ENCODE measurements around the gene ENTHD1.

Gene ENTHD1

GRCh38 chr22:39710380-39711150 lies 183.0 kb downstream of the ENTHD1 start:
- Mint-ChIP-seq H3K36me3 (ENCODE audit: low read depth) (no peaks in the 10 kb centered on the region), H3K9me3 (no peaks in the 10 kb centered on the region), H3K4me1 (no peaks in the 10 kb centered on the region), H3K4me3 (no peak overlapping the region), H3K27ac (no peak overlapping the region), H3K27me3 (no peaks in the 10 kb centered on the region)
- no peak for ATAC-seq
- no peak for DNase-seq

- DNase-seq = no peak
- no peak overlapping the region for H3K27ac Mint-ChIP-seq
- no peaks in the 10 kb centered on the region for H3K27me3 Mint-ChIP-seq
- H3K4me3 Mint-ChIP-seq = no peak overlapping the region
- no peaks in the 10 kb centered on the region for H3K36me3 Mint-ChIP-seq (ENCODE audit: low read depth)
- ATAC-seq = no peak
- no peaks in the 10 kb centered on the region for H3K9me3 Mint-ChIP-seq
- H3K4me1 Mint-ChIP-seq = no peaks in the 10 kb centered on the region
Measured at GRCh38 chr22:39707816-39708215, 185.7 kb downstream of the ENTHD1 start.

- no peak overlapping the region for H3K4me3 Mint-ChIP-seq
- H3K36me3 Mint-ChIP-seq (ENCODE audit: low read depth) = no peaks in the 10 kb centered on the region
- no peak overlapping the region for H3K27ac Mint-ChIP-seq
- no peaks in the 10 kb centered on the region for H3K4me1 Mint-ChIP-seq
- H3K27me3 Mint-ChIP-seq = no peaks in the 10 kb centered on the region
- no peaks in the 10 kb centered on the region for H3K9me3 Mint-ChIP-seq
- ATAC-seq = no peak
- no peak for DNase-seq
Measured at GRCh38 chr22:39707351-39707750, 186.2 kb downstream of the ENTHD1 start.

- H3K27ac Mint-ChIP-seq = no peak overlapping the region
Measured at GRCh38 chr22:39706376-39707140, 187.0 kb downstream of the ENTHD1 start.

GRCh38 chr22:39705386-39705785 lies 188.2 kb downstream of the ENTHD1 start:
- Mint-ChIP-seq H3K4me3 (no peak overlapping the region), H3K36me3 (ENCODE audit: low read depth) (no peaks in the 10 kb centered on the region), H3K4me1 (no peaks in the 10 kb centered on the region), H3K9me3 (no peaks in the 10 kb centered on the region), H3K27me3 (no peaks in the 10 kb centered on the region), H3K27ac (no peak overlapping the region)
- DNase-seq (no peak), ATAC-seq (no peak)

More at GRCh38 chr22:39706376-39707140, 187.0 kb downstream of the ENTHD1 start:
- DNase-seq (no peak), ATAC-seq (no peak)
- Mint-ChIP-seq H3K27me3 (no peaks in the 10 kb centered on the region), H3K4me3 (no peak overlapping the region), H3K4me1 (no peaks in the 10 kb centered on the region), H3K36me3 (ENCODE audit: low read depth) (no peaks in the 10 kb centered on the region), H3K9me3 (no peaks in the 10 kb centered on the region)

- Mint-ChIP-seq H3K9me3 (no peaks in the 10 kb centered on the region), H3K4me1 (no peaks in the 10 kb centered on the region), H3K4me3 (no peak overlapping the region), H3K36me3 (ENCODE audit: low read depth) (no peaks in the 10 kb centered on the region), H3K27me3 (no peaks in the 10 kb centered on the region), H3K27ac (no peak overlapping the region)
- ATAC-seq (no peak), DNase-seq (no peak)
Measured at GRCh38 chr22:39703928-39704639, 189.5 kb downstream of the ENTHD1 start.

GRCh38 chr22:39703091-39703490 lies 190.5 kb downstream of the ENTHD1 start:
- DNase-seq (no peak), ATAC-seq (no peak)
- H3K27me3 Mint-ChIP-seq = no peaks in the 10 kb centered on the region

GRCh38 chr22:39700565-39700964 lies 193.0 kb downstream of the ENTHD1 start:
- Mint-ChIP-seq H3K4me3 (no peak overlapping the region), H3K4me1 (no peaks in the 10 kb centered on the region), H3K36me3 (ENCODE audit: low read depth) (no peaks in the 10 kb centered on the region), H3K9me3 (no peaks in the 10 kb centered on the region), H3K27me3 (peaks cover 3% of the 10 kb centered on the region), H3K27ac (no peak overlapping the region)
- DNase-seq (no peak), ATAC-seq (no peak)

More at GRCh38 chr22:39703091-39703490, 190.5 kb downstream of the ENTHD1 start:
- H3K4me1 Mint-ChIP-seq = no peaks in the 10 kb centered on the region
- H3K4me3 Mint-ChIP-seq = no peak overlapping the region
- H3K9me3 Mint-ChIP-seq = no peaks in the 10 kb centered on the region
- no peaks in the 10 kb centered on the region for H3K36me3 Mint-ChIP-seq (ENCODE audit: low read depth)
- H3K27ac Mint-ChIP-seq = no peak overlapping the region

GRCh38 chr22:39699631-39700360 lies 193.8 kb downstream of the ENTHD1 start:
- DNase-seq = no peak
- Mint-ChIP-seq H3K9me3 (no peaks in the 10 kb centered on the region), H3K4me3 (no peak overlapping the region), H3K27me3 (peaks cover 3% of the 10 kb centered on the region), H3K4me1 (no peaks in the 10 kb centered on the region), H3K27ac (no peak overlapping the region), H3K36me3 (ENCODE audit: low read depth) (no peaks in the 10 kb centered on the region)
- no peak for ATAC-seq

- no peaks in the 10 kb centered on the region for H3K36me3 Mint-ChIP-seq (ENCODE audit: low read depth)
- ATAC-seq (no peak), DNase-seq (no peak)
- no peak overlapping the region for H3K4me3 Mint-ChIP-seq
- H3K27ac Mint-ChIP-seq = no peak overlapping the region
- peaks cover 9% of the 10 kb centered on the region for H3K27me3 Mint-ChIP-seq
- no peaks in the 10 kb centered on the region for H3K9me3 Mint-ChIP-seq
- H3K4me1 Mint-ChIP-seq = no peaks in the 10 kb centered on the region
Measured at GRCh38 chr22:39697790-39698430, 195.7 kb downstream of the ENTHD1 start.

- ATAC-seq (no peak), DNase-seq (no peak)
- H3K9me3 Mint-ChIP-seq = no peaks in the 10 kb centered on the region
- peaks cover 8% of the 10 kb centered on the region for H3K4me1 Mint-ChIP-seq
- H3K27me3 Mint-ChIP-seq = peaks cover 29% of the 10 kb centered on the region
- H3K36me3 Mint-ChIP-seq (ENCODE audit: low read depth) = no peaks in the 10 kb centered on the region
- no peak overlapping the region for H3K4me3 Mint-ChIP-seq
- no peak overlapping the region for H3K27ac Mint-ChIP-seq
Measured at GRCh38 chr22:39693943-39694500, 199.5 kb downstream of the ENTHD1 start.
